Endodermal cell (in vitro differentiated cells): ENCODE data around the gene PLCB4. TPM values are rescaled to one million over a fixed set of nuclear protein-coding genes. Genes with fewer than 3 reads are reported as not detected.

Experiments used
- DNase-seq: peaks from one replicate; pipeline ENCODE4 v3.0.0-alpha.2; 2017
- H3K27ac ChIP-seq: 2 replicates; pipeline ENCODE4 v1.5.1; 2013; ENCODE audit warnings: mild to moderate bottlenecking, low read depth, low read length, moderate library complexity
- H3K27me3 ChIP-seq: 2 replicates; pipeline ENCODE4 v1.6.1; 2013; ENCODE audit warnings: mild to moderate bottlenecking, low read length, moderate library complexity; ENCODE audit not compliant: insufficient read depth, control insufficient read depth, poor library complexity, severe bottlenecking
- H3K36me3 ChIP-seq: 2 replicates; pipeline ENCODE4 v1.7.0; 2013; ENCODE audit warnings: mild to moderate bottlenecking, low read length, moderate library complexity; ENCODE audit not compliant: control insufficient read depth, insufficient read depth
- H3K4me1 ChIP-seq: one replicate; pipeline ENCODE4 v1.7.0; 2013; ENCODE audit warnings: low read length; ENCODE audit not compliant: control insufficient read depth, insufficient read depth
- H3K4me3 ChIP-seq: 2 replicates; pipeline ENCODE4 v1.5.1; 2013; ENCODE audit warnings: mild to moderate bottlenecking, low read length, moderate library complexity
- H3K9ac ChIP-seq: 2 replicates; pipeline ENCODE4 v1.6.1; 2013; ENCODE audit warnings: mild to moderate bottlenecking, low read length, moderate library complexity; ENCODE audit not compliant: poor library complexity, severe bottlenecking; ENCODE audit errors: extremely low read depth
- H3K9me3 ChIP-seq: 2 replicates; pipeline ENCODE4 v1.6.1; 2013; ENCODE audit warnings: mild to moderate bottlenecking, low read length, moderate library complexity; ENCODE audit not compliant: control insufficient read depth
- H3K27ac Mint-ChIP-seq: 2 replicates; pipeline ENCODE4 v1.8.0; 2020; ENCODE audit warnings: mixed read lengths
- H3K27me3 Mint-ChIP-seq: 2 replicates; pipeline ENCODE4 v1.8.0; 2021; ENCODE audit warnings: mild to moderate bottlenecking, mixed read lengths; ENCODE audit not compliant: insufficient read depth
- H3K36me3 Mint-ChIP-seq: 2 replicates; pipeline ENCODE4 v1.8.0; 2020; ENCODE audit warnings: low read depth, mixed read lengths
- H3K4me1 Mint-ChIP-seq: 2 replicates; pipeline ENCODE4 v1.8.0; 2020; ENCODE audit warnings: mixed read lengths
- H3K4me3 Mint-ChIP-seq: 2 replicates; pipeline ENCODE4 v1.8.0; 2020; ENCODE audit warnings: mild to moderate bottlenecking, moderate library complexity, mixed read lengths
- H3K9me3 Mint-ChIP-seq: 2 replicates; pipeline ENCODE4 v1.8.0; 2020; ENCODE audit warnings: mild to moderate bottlenecking, mixed read lengths
- WGBS, 2 experiments: methylation state at CpG; one replicate each; pipeline versions ENCODE4 v1.1.5 to v1.1.7; 2013; ENCODE audit warnings: missing lambda C conversion rate in 2 of 2, mixed read lengths in 1 of 2; ENCODE audit not compliant: insufficient coverage in 1 of 2, insufficient read length in 1 of 2; 5-methylcytosine and 5-hydroxymethylcytosine counted together
- total RNA-seq, 2 donors: library from RNA; stranded (reverse); fragmentation: NEBNext Ultra II Directional in 1 of 2; extraction: Animal tissue kit (Norgen Biotek cat#: 25700) in 1 of 2; gene quantifications; 2 replicates in 1 of 2; 3 replicates in 1 of 2; pipeline ENCODE4 v1.2.1, GENCODE V29; 2021
- TF ChIP-seq, protein P1 (sequence below): fragments of 200-600 bp; sonication (generic); conservative IDR thresholded peaks from 2 replicates; pipeline ENCODE4 v1.5.0; 2021; ENCODE audit warnings: antibody characterized with exemption, mild to moderate bottlenecking

PLCB4 gene
- total RNA-seq, 2 donors from 2014 or later, result 14.4 to 14.6 TPM

- TF ChIP-seq, protein P1, sequence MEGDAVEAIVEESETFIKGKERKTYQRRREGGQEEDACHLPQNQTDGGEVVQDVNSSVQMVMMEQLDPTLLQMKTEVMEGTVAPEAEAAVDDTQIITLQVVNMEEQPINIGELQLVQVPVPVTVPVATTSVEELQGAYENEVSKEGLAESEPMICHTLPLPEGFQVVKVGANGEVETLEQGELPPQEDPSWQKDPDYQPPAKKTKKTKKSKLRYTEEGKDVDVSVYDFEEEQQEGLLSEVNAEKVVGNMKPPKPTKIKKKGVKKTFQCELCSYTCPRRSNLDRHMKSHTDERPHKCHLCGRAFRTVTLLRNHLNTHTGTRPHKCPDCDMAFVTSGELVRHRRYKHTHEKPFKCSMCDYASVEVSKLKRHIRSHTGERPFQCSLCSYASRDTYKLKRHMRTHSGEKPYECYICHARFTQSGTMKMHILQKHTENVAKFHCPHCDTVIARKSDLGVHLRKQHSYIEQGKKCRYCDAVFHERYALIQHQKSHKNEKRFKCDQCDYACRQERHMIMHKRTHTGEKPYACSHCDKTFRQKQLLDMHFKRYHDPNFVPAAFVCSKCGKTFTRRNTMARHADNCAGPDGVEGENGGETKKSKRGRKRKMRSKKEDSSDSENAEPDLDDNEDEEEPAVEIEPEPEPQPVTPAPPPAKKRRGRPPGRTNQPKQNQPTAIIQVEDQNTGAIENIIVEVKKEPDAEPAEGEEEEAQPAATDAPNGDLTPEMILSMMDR, result no peak
- H3K9me3 ChIP-seq, result no peaks in the 10 kb centered on the region
- Mint-ChIP-seq H3K9me3 (no peaks in the 10 kb centered on the region), H3K36me3 (no peaks in the 10 kb centered on the region), H3K4me1 (peaks cover 11% of the 10 kb centered on the region), H3K4me3 (no peak overlapping the region), H3K27ac (no peak overlapping the region), H3K27me3 (no peaks in the 10 kb centered on the region)
- DNase-seq, result no peak
- H3K4me1 ChIP-seq, result peaks cover 4% of the 10 kb centered on the region
- no peaks in the 10 kb centered on the region for H3K27me3 ChIP-seq
- WGBS, 2 experiments, result 76% methylated on average over 2 of the region's 2 CpGs; no CpG with 5 or more reads in 1 of the 2 experiments
- H3K36me3 ChIP-seq, result no peaks in the 10 kb centered on the region
- peak overlapping the region; percentile 74 for H3K27ac ChIP-seq
- H3K9ac ChIP-seq, result no peak overlapping the region
- no peak overlapping the region for H3K4me3 ChIP-seq
Observed at GRCh38 chr20:9331707-9332435, 263.0 kb downstream of the PLCB4 start.

GRCh38 chr20:9332791-9333479, 264.0 kb downstream of the PLCB4 start:
- Mint-ChIP-seq H3K27me3 (no peaks in the 10 kb centered on the region), H3K36me3 (no peaks in the 10 kb centered on the region), H3K4me3 (no peak overlapping the region), H3K4me1 (peaks cover 8% of the 10 kb centered on the region), H3K9me3 (no peaks in the 10 kb centered on the region), H3K27ac (no peak overlapping the region)
- Histone ChIP-seq H3K4me1 (peaks cover 4% of the 10 kb centered on the region), H3K4me3 (no peak overlapping the region), H3K9ac (no peak overlapping the region), H3K27me3 (no peaks in the 10 kb centered on the region), H3K36me3 (no peaks in the 10 kb centered on the region), H3K27ac (peak overlapping the region; percentile 74), H3K9me3 (no peaks in the 10 kb centered on the region)
- TF ChIP-seq, protein P1, result no peak
- 68 to 74% methylated on average over 3 of the region's 3 CpGs for WGBS, 2 experiments
- DNase-seq, result no peak

DNA sequence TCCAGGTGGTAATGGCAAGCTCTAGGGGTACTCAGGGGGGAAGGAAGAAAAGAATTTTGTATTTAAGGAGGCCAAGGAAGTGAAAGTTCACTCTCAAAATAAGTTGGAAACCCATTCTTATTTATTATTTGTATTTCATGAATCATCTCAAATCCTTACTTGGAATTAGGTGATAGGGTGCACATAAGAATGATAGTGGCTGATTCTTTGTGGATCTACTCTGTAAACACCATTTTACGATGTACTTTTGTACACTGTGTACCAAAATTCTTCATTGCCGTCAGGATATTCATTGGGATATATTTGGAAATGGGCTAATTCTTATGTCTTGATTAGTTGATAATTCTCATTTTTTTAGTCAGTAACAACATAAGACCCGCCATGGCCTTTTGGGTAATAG, 266.0 kb downstream of the PLCB4 start:
- Histone ChIP-seq H3K36me3 (no peaks in the 10 kb centered on the region), H3K9ac (no peak overlapping the region), H3K4me1 (peaks cover 4% of the 10 kb centered on the region), H3K27me3 (no peaks in the 10 kb centered on the region), H3K9me3 (no peaks in the 10 kb centered on the region), H3K27ac (no peak overlapping the region), H3K4me3 (no peak overlapping the region)
- Mint-ChIP-seq H3K36me3 (no peaks in the 10 kb centered on the region), H3K4me1 (no peaks in the 10 kb centered on the region), H3K4me3 (no peak overlapping the region), H3K27ac (no peak overlapping the region), H3K9me3 (no peaks in the 10 kb centered on the region), H3K27me3 (no peaks in the 10 kb centered on the region)
- DNase-seq, result no peak
- TF ChIP-seq, protein P1, result no peak
- WGBS, 2 experiments, result 88 to 96% methylated on average over 1 to 3 of the region's 3 CpGs
